PC-3 (cell line): ENCODE data around the gene UBASH3B. TPM values are rescaled to one million over a fixed set of nuclear protein-coding genes. Genes with fewer than 3 reads are reported as not detected.

Experiments used
- ATAC-seq: fragments of 200-7000 bp; cut with Tn5 transposase; 2 replicates; pipeline ENCODE4 v1.9.1; 2020; ENCODE audit warnings: mild to moderate bottlenecking, moderate library complexity
- BruUV-seq: library from RNA; stranded (reverse); fragments of 400-500 nt; replicated peaks from 2 replicates; lab custom pipeline; 2021; lab: Mats Ljungman, UMichigan
- CTCF ChIA-PET: fragments of 300-600 bp; sonication (Branson Sonifier 250); formaldehyde crosslinking; loops from one replicate; lab custom pipeline; 2022; ENCODE audit warnings: antibody characterized with exemption; lab: Charles Lee
- POLR2A ChIA-PET: fragments of 300-600 bp; sonication (Branson Sonifier 250); formaldehyde crosslinking; loops from one replicate; lab custom pipeline; 2022; ENCODE audit warnings: antibody characterized with exemption; ENCODE audit not compliant: unreplicated experiment; lab: Charles Lee
- DNase-seq: peaks from one replicate; pipeline ENCODE4 v3.0.0-alpha.2; 2015
- H2AFZ ChIP-seq: fragments of 300-600 bp; sonication (generic); 2 replicates; pipeline ENCODE4 v1.6.0; 2016; ENCODE audit warnings: antibody characterized with exemption, low read length
- H3F3A ChIP-seq: fragments of 300-600 bp; sonication (generic); one replicate; pipeline ENCODE4 v1.6.0; 2017; ENCODE audit warnings: antibody characterized with exemption, low read length, control low read depth, mild to moderate bottlenecking; ENCODE audit not compliant: unreplicated experiment
- H3K27ac ChIP-seq: fragments of 300-600 bp; sonication (generic); 2 replicates; pipeline ENCODE4 v1.5.1; 2016; ENCODE audit warnings: mild to moderate bottlenecking, low read length
- H3K27me3 ChIP-seq: fragments of 300-600 bp; sonication (generic); 2 replicates; pipeline ENCODE4 v1.6.1; 2016; ENCODE audit warnings: low read length, mixed read lengths
- H3K36me3 ChIP-seq: fragments of 300-600 bp; sonication (generic); 2 replicates; pipeline ENCODE4 v1.6.1; 2016; ENCODE audit warnings: low read depth, mixed run types, low read length, mixed read lengths
- H3K4me1 ChIP-seq: fragments of 300-600 bp; sonication (generic); 2 replicates; pipeline ENCODE4 v1.5.1; 2016; ENCODE audit warnings: low read length; ENCODE audit not compliant: insufficient read depth
- H3K4me2 ChIP-seq: fragments of 300-600 bp; sonication (generic); 2 replicates; pipeline ENCODE4 v1.6.0; 2016; ENCODE audit warnings: low read length
- H3K4me3 ChIP-seq: fragments of 300-600 bp; sonication (generic); 2 replicates; pipeline ENCODE4 v1.5.1; 2016; ENCODE audit warnings: mild to moderate bottlenecking, low read length, mixed read lengths
- H3K79me2 ChIP-seq: fragments of 300-600 bp; sonication (generic); 2 replicates; pipeline ENCODE4 v1.6.1; 2017; ENCODE audit warnings: low read length, mixed read lengths
- H3K9ac ChIP-seq: fragments of 300-600 bp; sonication (generic); 2 replicates; pipeline ENCODE4 v1.6.0; 2016; ENCODE audit warnings: mild to moderate bottlenecking, low read length
- H3K9me2 ChIP-seq: fragments of 300-600 bp; sonication (generic); replicated peaks from 2 replicates; pipeline ENCODE4 v1.6.1; 2016; ENCODE audit warnings: mixed run types, low read length, mixed read lengths
- H3K9me3 ChIP-seq: fragments of 300-600 bp; sonication (generic); 2 replicates; pipeline ENCODE4 v1.6.1; 2016; ENCODE audit warnings: low read length, mixed read lengths
- H4K20me1 ChIP-seq: fragments of 300-600 bp; sonication (generic); 2 replicates; pipeline ENCODE4 v1.6.1; 2016; ENCODE audit warnings: low read length, mixed read lengths
- CTCF ChIP-seq: fragments of 300-600 bp; sonication (generic); conservative IDR thresholded peaks from 2 replicates; pipeline ENCODE4 v1.5.1; 2017; ENCODE audit warnings: antibody characterized with exemption, low read depth, mild to moderate bottlenecking, low read length
- EZH2 ChIP-seq: fragments of 300-600 bp; sonication (generic); IDR thresholded peaks from one replicate; pipeline ENCODE4 v1.6.1; 2017; ENCODE audit warnings: antibody characterized with exemption, mild to moderate bottlenecking, low read length; ENCODE audit not compliant: unreplicated experiment
- EZH2phosphoT487 ChIP-seq: fragments of 300-600 bp; sonication (generic); IDR thresholded peaks from 2 replicates; pipeline ENCODE4 v1.6.1; 2018; ENCODE audit warnings: mild to moderate bottlenecking, antibody characterized with exemption, low read length, borderline replicate concordance
- intact Hi-C: fragments of 100-400 bp; cut with micrococcal nuclease; formaldehyde crosslinking; loops from 2 replicates; pipeline ENCODE4 v1.9.0; 2023
- total RNA-seq: library from RNA; depleted of rRNA; stranded (reverse); fragments of >200 nt; gene quantifications from 2 replicates; pipeline ENCODE4 v1.2.3, GENCODE V29; 2014

Gene UBASH3B
- total RNA-seq, 1 experiment from 2014 or later, result 178 TPM

GRCh38 chr11:122813894-122814270 lies 158.4 kb downstream of the UBASH3B start:
- no TSS peak for BruUV-seq
- ChIA-PET CTCF (interaction anchor here (0.5 to 0.7 kb wide), 3 partner anchors 10 to 36 kb away, joined by 3 to 7 read pairs (median 4); no protein-coding TSS in a partner anchor), POLR2A (interaction anchor here (0.6 kb wide), 1 partner anchor 10 kb away, joined by 3 read pairs; no protein-coding TSS in a partner anchor)
- H3K4me2 ChIP-seq, result no peak overlapping the region
- no peak overlapping the region for H2AFZ ChIP-seq
- intact Hi-C loops, result loop anchor here (1.0 kb wide), 1 partner anchor 40 kb away; no protein-coding TSS in a partner anchor
- peaks cover 20% of the 10 kb centered on the region for H3K4me1 ChIP-seq
- no peak for ATAC-seq
- no peaks in the 10 kb centered on the region for H4K20me1 ChIP-seq
- TF ChIP-seq EZH2phosphoT487, result no peak
- TF ChIP-seq CTCF, result no peak
- no peak for TF ChIP-seq EZH2
- H3K36me3 ChIP-seq, result peaks cover 10% of the 10 kb centered on the region; the same call in 1 of the 2 replicates
- H3K9me3 ChIP-seq, result no peaks in the 10 kb centered on the region
- H3K4me3 ChIP-seq, result no peak overlapping the region
- H3K27ac ChIP-seq, result no peak overlapping the region
- no peaks in the 10 kb centered on the region for H3K79me2 ChIP-seq
- no peaks in the 10 kb centered on the region for H3K9me2 ChIP-seq
- DNase-seq, result no peak
- no peaks in the 10 kb centered on the region for H3K27me3 ChIP-seq
- no peak overlapping the region for H3K9ac ChIP-seq
- no peaks in the 10 kb centered on the region for H3F3A ChIP-seq

- Histone ChIP-seq H3K9me2 (no peaks in the 10 kb centered on the region), H3K9ac (no peak overlapping the region), H3K4me1 (peaks cover 20% of the 10 kb centered on the region), H3K36me3 (peaks cover 8% of the 10 kb centered on the region; the same call in 1 of the 2 replicates), H3K4me3 (no peak overlapping the region), H4K20me1 (no peaks in the 10 kb centered on the region), H3K79me2 (no peaks in the 10 kb centered on the region), H2AFZ (no peak overlapping the region), H3K4me2 (no peak overlapping the region), H3K9me3 (no peaks in the 10 kb centered on the region), H3K27me3 (no peaks in the 10 kb centered on the region), H3K27ac (no peak overlapping the region), H3F3A (no peaks in the 10 kb centered on the region)
- no TSS peak for BruUV-seq
- TF ChIP-seq CTCF, result peak; percentile 75
- TF ChIP-seq EZH2, result no peak
- DNase-seq, result peak; percentile 48
- ChIA-PET POLR2A (no interaction called here), CTCF (interaction anchor here (0.5 to 0.6 kb wide), 2 partner anchors 11 to 36 kb away, joined by 4 to 7 read pairs; no protein-coding TSS in a partner anchor)
- peak; percentile 42 for ATAC-seq
- intact Hi-C loops, result loop anchor here (1.0 kb wide), 1 partner anchor 40 kb away; no protein-coding TSS in a partner anchor
Observed at GRCh38 chr11:122814401-122814800, 158.9 kb downstream of the UBASH3B start.

- peaks cover 20% of the 10 kb centered on the region for H3K4me1 ChIP-seq
- no peak overlapping the region for H3K9ac ChIP-seq
- peak overlapping the region; percentile 92 for H3K27ac ChIP-seq
- no peaks in the 10 kb centered on the region for H3K9me3 ChIP-seq
- no peaks in the 10 kb centered on the region for H4K20me1 ChIP-seq
- BruUV-seq, result no TSS peak
- ChIA-PET POLR2A (interaction anchor here (1.2 kb wide), 1 partner anchor 12 kb away, joined by 5 read pairs; no protein-coding TSS in a partner anchor), CTCF (no interaction called here)
- TF ChIP-seq EZH2phosphoT487, result no peak
- no peak for TF ChIP-seq EZH2
- no peak for TF ChIP-seq CTCF
- intact Hi-C loops, result no loop called here
- H3F3A ChIP-seq, result no peaks in the 10 kb centered on the region
- DNase-seq (no peak), ATAC-seq (no peak)
- no peak overlapping the region for H3K4me2 ChIP-seq
- H3K36me3 ChIP-seq, result no peaks in the 10 kb centered on the region; the same call in 1 of the 2 replicates
- no peaks in the 10 kb centered on the region for H3K9me2 ChIP-seq
- no peak overlapping the region for H3K4me3 ChIP-seq
- no peaks in the 10 kb centered on the region for H3K27me3 ChIP-seq
- no peak overlapping the region for H2AFZ ChIP-seq
- no peaks in the 10 kb centered on the region for H3K79me2 ChIP-seq
Observed at GRCh38 chr11:122815900-122816299, 160.4 kb downstream of the UBASH3B start.
